ENCODE measurements around the gene RGSL1. TPM values are rescaled to one million over a fixed set of nuclear protein-coding genes. Genes with fewer than 3 reads are reported as not detected.

Gene RGSL1
- total RNA-seq, 2 donors from 2014 or later: not detected

GRCh38 chr1:182607566-182607965, 157.6 kb downstream of the RGSL1 start:
- DNase-seq (ENCODE audit: low spot score) (no peak), ATAC-seq (no peak)
- no peak overlapping the region for H3K27ac Mint-ChIP-seq
- H3K27me3 Mint-ChIP-seq: peaks cover 29 to 43% of the 10 kb centered on the region in 2 donors
- H3K4me3 Mint-ChIP-seq: no peak overlapping the region
- H3K4me1 Mint-ChIP-seq (ENCODE audit: low read depth in 2 of 2): peaks cover 33 to 45% of the 10 kb centered on the region in 2 donors
- no peaks in the 10 kb centered on the region for H3K36me3 Mint-ChIP-seq
- H3K9me3 Mint-ChIP-seq: no peaks in the 10 kb centered on the region

- H3K27ac Mint-ChIP-seq: no peak overlapping the region
- H3K36me3 Mint-ChIP-seq: no peaks in the 10 kb centered on the region
- ATAC-seq: no peak
- no peaks in the 10 kb centered on the region for H3K9me3 Mint-ChIP-seq
- peak overlapping the region; percentile 33 for H3K4me3 Mint-ChIP-seq
- H3K4me1 Mint-ChIP-seq (ENCODE audit: low read depth in 2 of 2): peaks cover 33 to 49% of the 10 kb centered on the region in 2 donors
- peaks cover 29 to 47% of the 10 kb centered on the region in 2 donors for H3K27me3 Mint-ChIP-seq
- DNase-seq (ENCODE audit: low spot score): no peak
These were observed 158.3 kb downstream of the RGSL1 start for GRCh38 chr1:182608236-182608635.

DNA sequence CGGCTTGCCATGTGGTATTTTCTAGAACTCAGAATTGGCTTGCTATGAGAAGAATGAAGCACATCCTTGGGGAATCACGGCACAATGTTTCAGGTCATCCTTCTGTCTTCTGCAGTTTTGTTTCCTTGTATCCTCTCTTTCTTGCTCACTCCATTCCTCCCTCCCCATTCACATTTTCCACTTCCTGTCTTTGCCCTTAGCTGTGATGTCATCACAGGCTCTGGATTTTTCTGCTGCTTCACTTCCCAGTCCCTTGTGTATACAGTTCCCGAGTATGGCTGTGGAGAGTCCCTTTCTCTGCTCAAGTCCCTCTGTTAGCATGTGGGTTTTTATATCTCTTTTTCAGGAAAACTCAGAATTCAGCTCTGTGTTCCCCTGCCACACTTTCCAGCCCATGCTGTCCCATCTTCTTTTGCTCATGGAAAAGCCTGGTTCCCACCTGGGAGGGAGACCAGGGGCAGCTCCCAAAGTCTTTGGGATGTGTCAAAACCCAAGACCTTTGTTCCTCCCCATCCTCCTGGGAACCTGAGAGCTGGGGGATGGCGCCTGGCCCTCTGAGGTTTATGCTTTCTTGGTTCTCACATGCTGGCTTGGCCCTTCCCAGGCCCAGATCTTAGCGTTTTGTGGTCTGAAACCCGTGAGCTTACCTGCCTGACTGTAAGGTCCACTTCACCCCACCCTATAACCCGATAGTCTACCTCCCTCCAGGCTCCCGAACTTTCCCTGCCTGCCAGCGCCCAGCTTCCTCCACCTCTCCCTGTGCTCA, 159.1 kb downstream of the RGSL1 start:
- peaks cover 41 to 57% of the 10 kb centered on the region in 2 donors for H3K4me1 Mint-ChIP-seq (ENCODE audit: low read depth in 2 of 2)
- DNase-seq (ENCODE audit: low spot score) (no peak), ATAC-seq (no peak)
- H3K9me3 Mint-ChIP-seq: no peaks in the 10 kb centered on the region
- H3K27me3 Mint-ChIP-seq: peaks cover 29 to 54% of the 10 kb centered on the region in 2 donors
- H3K36me3 Mint-ChIP-seq: no peaks in the 10 kb centered on the region
- H3K27ac Mint-ChIP-seq: peak overlapping the region in 1 of 2 donors; percentile 30
- H3K4me3 Mint-ChIP-seq: peak overlapping the region; percentile 1

Other genes starting within 250 kb of the RGSL1 start
- 100 to 1,000 TPM in 1 of 2 donors, 10 to 100 TPM in 1; 85.5 to 136 TPM for gene GLUL, start 58.4 kb upstream of the RGSL1 start, total RNA-seq
- not detected for gene TEDDM1, start 49.5 kb upstream of the RGSL1 start, total RNA-seq
- gene RNASEL, start 139.1 kb downstream of the RGSL1 start, total RNA-seq: 1 to 10 TPM; 3.0 to 5.1 TPM
- gene RGS16, start 154.2 kb downstream of the RGSL1 start, total RNA-seq: 100 to 1,000 TPM in 1 of 2 donors, 10 to 100 TPM in 1; 33.0 to 102 TPM
- gene RGS8, start 234.4 kb downstream of the RGSL1 start, total RNA-seq: not detected